EL (cell line): ENCODE results near the gene LACRT.

Experiments
- DNase-seq: peaks from one replicate; pipeline ENCODE4 v3.0.0-alpha.2; 2016

The LACRT gene

DNA sequence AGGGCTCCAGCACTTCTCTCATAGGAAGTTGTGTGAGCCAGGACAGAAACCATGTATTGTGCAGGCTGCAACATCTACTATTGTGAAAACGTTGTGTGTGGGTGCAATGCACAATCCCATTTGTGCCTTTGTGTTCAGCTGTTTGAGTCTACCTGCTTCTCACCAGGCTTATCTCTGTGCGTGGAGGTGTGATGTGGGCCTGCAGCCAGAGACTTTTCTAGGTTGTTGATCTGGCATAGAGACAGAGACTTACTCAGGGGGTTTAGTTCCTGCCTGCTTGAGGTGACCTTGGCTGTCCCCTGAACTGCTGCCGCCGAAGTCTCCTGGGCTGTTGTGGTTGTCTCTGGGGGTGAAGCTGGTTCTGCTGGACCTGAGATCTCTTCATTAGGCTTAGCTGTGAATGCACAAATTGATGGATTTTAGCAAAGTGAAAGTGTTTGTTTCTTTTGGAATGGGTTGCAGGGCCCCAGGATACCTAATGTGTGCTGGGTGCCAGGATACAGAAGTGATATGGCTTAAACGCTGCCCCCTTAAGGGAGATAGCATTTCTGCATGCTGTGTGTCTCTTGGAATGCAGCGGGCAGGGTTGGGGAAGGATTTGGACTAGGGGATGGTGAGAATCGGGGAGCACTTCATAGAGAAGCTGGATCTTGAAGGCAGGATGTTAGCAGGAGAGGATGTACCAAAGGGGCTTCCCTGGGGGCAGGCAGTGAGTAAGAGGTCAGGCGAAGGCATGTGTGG is 2.5 kb downstream of the LACRT start:
- no peak for DNase-seq

GRCh38 chr12:54631551-54631950 is 3.1 kb downstream of the LACRT start:
- DNase-seq, result no peak

GRCh38 chr12:54629925-54630324 is 4.8 kb downstream of the LACRT start:
- no peak for DNase-seq

- no peak for DNase-seq
Measured at GRCh38 chr12:54628186-54628846, 6.4 kb downstream of the LACRT start.

GRCh38 chr12:54627304-54627703 is 7.4 kb downstream of the LACRT start:
- DNase-seq, result no peak

DNA sequence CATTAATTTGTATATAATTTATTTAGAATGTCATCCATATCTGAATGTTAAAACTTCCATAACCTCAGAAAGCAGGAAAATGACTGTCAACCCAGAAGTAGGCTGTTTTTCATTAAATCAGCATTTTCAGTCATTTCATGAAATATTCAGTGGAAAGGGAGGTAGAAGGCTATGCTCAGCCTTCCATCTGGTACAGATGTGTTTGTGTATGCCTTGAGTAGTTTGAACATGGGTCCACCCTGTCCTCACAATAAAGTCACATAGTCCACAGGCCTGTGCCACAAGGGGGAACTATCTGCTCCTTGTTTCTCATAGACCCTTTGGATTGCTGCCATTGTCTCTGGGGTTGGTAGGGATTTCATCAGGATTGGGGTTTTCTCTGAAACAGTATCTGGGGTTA is 9.1 kb downstream of the LACRT start:
- DNase-seq, result no peak

GRCh38 chr12:54624315-54625279 is 10.1 kb downstream of the LACRT start:
- DNase-seq, result no peak

DNA sequence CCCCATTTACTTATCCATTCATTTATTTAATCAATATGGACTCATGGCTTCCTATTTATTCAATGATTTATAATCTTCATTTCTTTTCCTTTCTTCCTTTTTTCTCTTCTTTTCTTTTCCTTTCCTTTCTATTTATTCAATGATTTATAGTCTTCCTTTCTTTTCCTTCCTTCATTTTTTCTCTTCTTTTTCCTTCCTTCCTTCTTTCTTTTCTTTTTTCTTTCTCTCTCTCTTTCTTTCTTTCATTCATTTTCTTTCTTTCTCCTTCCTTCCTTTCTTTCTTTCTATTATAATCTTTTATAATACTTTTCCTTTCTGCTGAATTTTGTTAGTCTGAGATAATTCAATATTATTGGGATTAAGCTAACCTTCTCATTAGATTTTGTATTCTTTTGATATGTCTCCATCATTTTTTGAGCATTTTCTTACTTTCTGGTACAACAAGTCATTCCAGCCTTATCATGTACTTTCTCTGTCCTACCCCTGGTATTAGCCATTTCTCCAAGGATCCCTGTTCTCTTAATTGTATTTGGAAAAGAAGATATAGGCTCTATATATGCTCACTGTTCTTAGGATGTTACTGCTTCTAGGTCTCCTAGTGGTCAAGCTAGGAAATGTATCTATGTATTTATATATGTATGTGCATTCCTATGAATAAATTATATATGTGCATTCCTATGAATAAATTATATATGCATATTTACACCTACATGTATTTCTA is 12.1 kb downstream of the LACRT start:
- no peak for DNase-seq

GRCh38 chr12:54616933-54617680 is 17.6 kb downstream of the LACRT start:
- DNase-seq, result no peak

DNA sequence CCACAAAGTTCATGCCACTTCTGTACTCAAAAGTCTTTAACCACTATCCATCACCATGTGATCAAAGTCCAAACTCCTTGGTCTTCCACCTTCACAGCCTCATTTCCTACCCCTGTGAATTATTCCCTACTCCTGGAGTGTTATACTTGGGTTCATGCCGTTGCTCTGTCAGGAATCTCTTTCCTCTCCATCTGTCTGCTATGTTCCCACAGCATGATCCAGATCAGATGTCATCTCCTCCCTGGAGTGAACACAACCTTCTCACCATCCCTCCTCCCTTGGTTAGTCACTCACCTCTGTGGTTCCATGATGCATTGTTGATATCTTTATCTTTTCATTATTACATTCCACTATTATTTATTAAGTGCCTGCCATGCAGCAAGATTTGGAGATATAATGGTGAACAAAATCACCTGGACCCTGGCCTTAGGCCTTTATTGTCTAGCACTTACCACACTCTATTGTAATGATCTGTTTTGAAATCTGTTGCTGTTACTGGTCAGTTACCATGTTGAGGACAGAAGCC is 22.4 kb downstream of the LACRT start:
- DNase-seq, result no peak

- no peak for DNase-seq
Measured at GRCh38 chr12:54611715-54612149, 23.0 kb downstream of the LACRT start.

GRCh38 chr12:54608769-54609168 is 25.9 kb downstream of the LACRT start:
- no peak for DNase-seq

DNA sequence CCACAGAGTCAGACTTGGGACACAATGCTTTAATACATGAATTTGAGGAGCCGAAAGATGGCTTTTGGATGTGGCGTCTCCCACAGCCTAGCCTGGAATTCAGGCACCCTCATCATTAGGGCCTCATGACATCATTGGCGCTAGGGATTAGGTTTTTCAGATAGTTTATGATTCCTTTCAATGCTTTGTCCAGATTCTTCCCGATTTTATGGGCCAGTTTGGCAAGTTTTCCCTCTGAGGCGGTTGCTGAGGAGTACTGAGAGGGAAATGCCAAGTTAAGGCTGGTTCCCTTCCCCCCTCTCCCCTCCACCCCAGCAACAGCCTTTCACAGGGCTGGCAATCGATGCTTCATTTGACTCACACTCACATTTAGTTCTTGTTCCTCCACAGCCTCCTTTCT is 26.5 kb downstream of the LACRT start:
- DNase-seq, result no peak

- DNase-seq, result no peak
Measured at GRCh38 chr12:54606556-54606955, 28.1 kb downstream of the LACRT start.

- DNase-seq, result no peak
Measured at GRCh38 chr12:54605138-54605970, 29.3 kb downstream of the LACRT start.

GRCh38 chr12:54604436-54604835 is 30.3 kb downstream of the LACRT start:
- DNase-seq, result no peak

- no peak for DNase-seq
Measured at GRCh38 chr12:54603872-54604271, 30.8 kb downstream of the LACRT start.

GRCh38 chr12:54603173-54603814 is 31.4 kb downstream of the LACRT start:
- peak; percentile 73 for DNase-seq

DNA sequence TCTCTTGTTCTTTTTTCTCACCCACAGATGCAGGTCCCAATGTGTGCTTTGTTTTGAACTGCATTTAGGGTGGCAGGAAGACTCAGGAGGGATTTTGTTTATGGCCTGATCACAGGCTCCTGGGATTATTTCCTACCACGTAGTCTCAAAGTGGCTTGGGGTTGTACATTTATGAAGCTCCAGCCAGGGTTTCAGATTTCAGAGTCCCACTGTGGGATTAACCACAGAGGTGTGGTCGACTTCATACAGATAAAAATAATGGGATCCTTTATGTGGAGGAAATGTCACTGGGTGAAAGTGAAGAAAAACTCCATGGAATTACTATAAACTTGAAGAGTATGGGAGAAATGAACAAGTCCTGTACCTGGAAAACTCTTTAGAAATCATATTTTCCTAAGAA is 32.0 kb downstream of the LACRT start:
- no peak for DNase-seq

- DNase-seq, result peak; percentile 40
Measured at GRCh38 chr12:54601841-54602240, 32.9 kb downstream of the LACRT start.
